Measurements from ENCODE around the gene IPMK. TPM values are rescaled to one million over a fixed set of nuclear protein-coding genes. Genes with fewer than 3 reads are reported as not detected.

The IPMK gene
- total and polyA plus RNA-seq, 4 donors: 0.87 to 8.1 (median 3.7) TPM

GRCh38 chr10:58179238-58179637, 88.5 kb downstream of the IPMK start:
- no peak for DNase-seq
- no peaks in the 10 kb centered on the region for H3K36me3 ChIP-seq (ENCODE audit: control insufficient read depth in 1 of 2, insufficient read depth in 2 of 2, low read length in 1 of 2)
- no peak overlapping the region for H3K4me3 ChIP-seq (ENCODE audit: low read length in 2 of 2)
- no peaks in the 10 kb centered on the region for H3K4me1 ChIP-seq (ENCODE audit: control insufficient read depth in 1 of 2, insufficient read depth in 2 of 2, low read length in 2 of 2)
- H3K9me3 ChIP-seq (ENCODE audit: control insufficient read depth, low read length): no peaks in the 10 kb centered on the region
- intact Hi-C loops (cut with DNase I): loop anchor here in 1 of 2 donors (2.0 kb wide), 1 partner anchor 112 kb away; no protein-coding TSS in a partner anchor
- H3K27me3 ChIP-seq (ENCODE audit: control insufficient read depth in 1 of 2, insufficient read depth in 2 of 2, low read length in 1 of 2): no peaks in the 10 kb centered on the region
- WGBS, 2 donors: 97% methylated on average over 2 of the region's 2 CpGs
- H3K27ac ChIP-seq (ENCODE audit: low read depth in 1 of 2, low read length in 2 of 2): no peak overlapping the region
- ATAC-seq (ENCODE audit: low FRiP score): no peak

DNA sequence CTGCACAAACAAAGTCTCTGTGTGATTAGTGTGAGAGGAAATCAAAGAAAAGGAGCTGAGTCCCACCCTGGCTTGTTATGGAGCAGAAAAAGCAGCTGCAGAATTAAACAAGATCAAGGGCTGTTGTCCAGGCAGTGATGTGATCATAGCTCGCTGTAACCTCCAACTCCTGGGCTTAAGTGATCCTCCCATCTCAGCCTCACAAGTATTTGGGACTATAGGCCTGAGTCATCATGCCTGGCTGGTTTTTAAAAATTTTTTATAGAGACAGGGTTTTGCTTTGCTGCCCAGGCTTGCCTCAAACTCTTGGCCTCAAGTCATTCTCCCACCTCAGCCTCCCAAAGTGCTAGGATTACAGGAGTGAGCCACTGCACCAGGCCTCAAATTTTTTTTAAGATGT, 88.9 kb downstream of the IPMK start:
- intact Hi-C loops (cut with DNase I): loop anchor here in 1 of 2 donors (2.0 kb wide), 1 partner anchor 112 kb away; no protein-coding TSS in a partner anchor
- ATAC-seq (ENCODE audit: low FRiP score): no peak
- no peaks in the 10 kb centered on the region for H3K9me3 ChIP-seq (ENCODE audit: control insufficient read depth, low read length)
- no peak overlapping the region for H3K27ac ChIP-seq (ENCODE audit: low read depth in 1 of 2, low read length in 2 of 2)
- no peaks in the 10 kb centered on the region for H3K4me1 ChIP-seq (ENCODE audit: control insufficient read depth in 1 of 2, insufficient read depth in 2 of 2, low read length in 2 of 2)
- DNase-seq: no peak
- no peak overlapping the region for H3K4me3 ChIP-seq (ENCODE audit: low read length in 2 of 2)
- H3K36me3 ChIP-seq (ENCODE audit: control insufficient read depth in 1 of 2, insufficient read depth in 2 of 2, low read length in 1 of 2): no peaks in the 10 kb centered on the region
- H3K27me3 ChIP-seq (ENCODE audit: control insufficient read depth in 1 of 2, insufficient read depth in 2 of 2, low read length in 1 of 2): no peaks in the 10 kb centered on the region
- WGBS, 2 donors: 19 to 77% methylated on average over 1 of the region's 1 CpG

DNA sequence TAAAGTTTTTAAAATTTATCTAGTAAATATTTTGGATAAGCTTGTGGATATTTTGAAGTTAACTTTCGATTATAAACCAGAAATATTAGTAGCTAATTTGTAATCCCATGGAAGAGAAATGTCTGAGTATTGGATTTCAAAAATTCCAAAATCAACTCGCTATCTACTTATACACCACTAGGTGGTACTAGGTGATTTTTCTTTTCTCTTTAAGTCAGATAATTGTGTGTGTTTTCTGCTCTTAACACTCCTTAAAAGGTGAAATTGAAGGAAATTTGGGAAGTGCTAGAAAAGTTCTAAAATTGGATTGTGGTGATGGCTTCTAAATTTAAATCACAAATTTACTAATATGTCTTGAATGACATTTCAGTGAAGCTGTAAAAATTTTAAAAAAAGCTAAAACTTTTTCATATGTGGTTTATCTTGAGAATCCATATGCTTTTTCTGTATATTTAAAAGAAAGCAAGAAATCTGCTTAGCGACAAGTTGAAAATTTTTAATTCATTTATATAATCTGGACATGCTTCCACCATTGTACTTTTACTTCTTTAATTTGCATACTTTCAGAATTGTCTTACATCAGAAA, 90.2 kb downstream of the IPMK start:
- ATAC-seq (ENCODE audit: low FRiP score): no peak
- no peaks in the 10 kb centered on the region for H3K36me3 ChIP-seq (ENCODE audit: control insufficient read depth in 1 of 2, insufficient read depth in 2 of 2, low read length in 1 of 2)
- WGBS, 2 donors: 19 to 22% methylated on average over 3 of the region's 3 CpGs
- H3K27ac ChIP-seq (ENCODE audit: low read depth in 1 of 2, low read length in 2 of 2): no peak overlapping the region
- H3K4me3 ChIP-seq (ENCODE audit: low read length in 2 of 2): no peak overlapping the region
- no peaks in the 10 kb centered on the region for H3K27me3 ChIP-seq (ENCODE audit: control insufficient read depth in 1 of 2, insufficient read depth in 2 of 2, low read length in 1 of 2)
- H3K4me1 ChIP-seq (ENCODE audit: control insufficient read depth in 1 of 2, insufficient read depth in 2 of 2, low read length in 2 of 2): no peaks in the 10 kb centered on the region
- intact Hi-C loops (cut with DNase I): no loop called here
- no peaks in the 10 kb centered on the region for H3K9me3 ChIP-seq (ENCODE audit: control insufficient read depth, low read length)
- DNase-seq: no peak

GRCh38 chr10:58175990-58176900, 91.4 kb downstream of the IPMK start:
- H3K36me3 ChIP-seq (ENCODE audit: control insufficient read depth in 1 of 2, insufficient read depth in 2 of 2, low read length in 1 of 2): no peaks in the 10 kb centered on the region
- 3 to 8% methylated on average over 2 of the region's 2 CpGs for WGBS, 2 donors
- H3K27me3 ChIP-seq (ENCODE audit: control insufficient read depth in 1 of 2, insufficient read depth in 2 of 2, low read length in 1 of 2): no peaks in the 10 kb centered on the region
- H3K4me1 ChIP-seq (ENCODE audit: control insufficient read depth in 1 of 2, insufficient read depth in 2 of 2, low read length in 2 of 2): no peaks in the 10 kb centered on the region
- ATAC-seq (ENCODE audit: low FRiP score) (no peak), DNase-seq (no peak)
- H3K9me3 ChIP-seq (ENCODE audit: control insufficient read depth, low read length): no peaks in the 10 kb centered on the region
- no peak overlapping the region for H3K4me3 ChIP-seq (ENCODE audit: low read length in 2 of 2)
- intact Hi-C loops (cut with DNase I): no loop called here
- H3K27ac ChIP-seq (ENCODE audit: low read depth in 1 of 2, low read length in 2 of 2): no peak overlapping the region

- ATAC-seq (ENCODE audit: low FRiP score) (no peak), DNase-seq (no peak)
- Histone ChIP-seq H3K27ac (ENCODE audit: low read depth in 1 of 2, low read length in 2 of 2) (no peak overlapping the region), H3K36me3 (ENCODE audit: control insufficient read depth in 1 of 2, insufficient read depth in 2 of 2, low read length in 1 of 2) (no peaks in the 10 kb centered on the region), H3K4me1 (ENCODE audit: control insufficient read depth in 1 of 2, insufficient read depth in 2 of 2, low read length in 2 of 2) (no peaks in the 10 kb centered on the region), H3K27me3 (ENCODE audit: control insufficient read depth in 1 of 2, insufficient read depth in 2 of 2, low read length in 1 of 2) (no peaks in the 10 kb centered on the region), H3K9me3 (ENCODE audit: control insufficient read depth, low read length) (no peaks in the 10 kb centered on the region), H3K4me3 (ENCODE audit: low read length in 2 of 2) (no peak overlapping the region)
- intact Hi-C loops (cut with DNase I): no loop called here
- 88 to 89% methylated on average over 5 of the region's 5 CpGs for WGBS, 2 donors
These were observed 92.9 kb downstream of the IPMK start for GRCh38 chr10:58174831-58175230.

GRCh38 chr10:58173391-58173790, 94.3 kb downstream of the IPMK start:
- Histone ChIP-seq H3K27me3 (ENCODE audit: control insufficient read depth in 1 of 2, insufficient read depth in 2 of 2, low read length in 1 of 2) (no peaks in the 10 kb centered on the region), H3K36me3 (ENCODE audit: control insufficient read depth in 1 of 2, insufficient read depth in 2 of 2, low read length in 1 of 2) (no peaks in the 10 kb centered on the region), H3K27ac (ENCODE audit: low read depth in 1 of 2, low read length in 2 of 2) (no peak overlapping the region), H3K4me3 (ENCODE audit: low read length in 2 of 2) (no peak overlapping the region), H3K4me1 (ENCODE audit: control insufficient read depth in 1 of 2, insufficient read depth in 2 of 2, low read length in 2 of 2) (no peaks in the 10 kb centered on the region), H3K9me3 (ENCODE audit: control insufficient read depth, low read length) (no peaks in the 10 kb centered on the region)
- 58 to 66% methylated on average over 2 of the region's 2 CpGs for WGBS, 2 donors
- intact Hi-C loops (cut with DNase I): no loop called here
- no peak for DNase-seq
- no peak for ATAC-seq (ENCODE audit: low FRiP score)

DNA sequence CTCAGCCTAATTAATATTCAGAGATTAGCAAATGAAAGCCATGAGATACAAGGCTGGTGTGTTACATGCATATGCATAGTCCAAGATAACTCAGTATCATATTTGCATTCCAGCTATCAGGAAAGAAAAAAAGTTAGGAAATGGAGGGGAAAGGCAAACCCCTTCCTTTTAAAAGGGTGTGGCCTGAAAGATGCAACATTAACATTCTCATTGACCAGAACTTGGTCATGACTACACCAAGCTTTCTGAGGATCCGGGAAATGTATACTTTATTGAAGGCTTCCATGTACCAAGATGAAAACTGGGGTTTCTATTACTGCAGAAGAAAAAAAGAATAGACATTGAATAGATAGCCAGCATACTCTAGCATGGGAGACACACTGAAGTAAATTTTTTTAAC, 96.5 kb downstream of the IPMK start:
- no peak for DNase-seq
- Histone ChIP-seq H3K27me3 (ENCODE audit: control insufficient read depth in 1 of 2, insufficient read depth in 2 of 2, low read length in 1 of 2) (no peaks in the 10 kb centered on the region), H3K36me3 (ENCODE audit: control insufficient read depth in 1 of 2, insufficient read depth in 2 of 2, low read length in 1 of 2) (no peaks in the 10 kb centered on the region), H3K9me3 (ENCODE audit: control insufficient read depth, low read length) (no peaks in the 10 kb centered on the region), H3K27ac (ENCODE audit: low read depth in 1 of 2, low read length in 2 of 2) (no peak overlapping the region), H3K4me1 (ENCODE audit: control insufficient read depth in 1 of 2, insufficient read depth in 2 of 2, low read length in 2 of 2) (no peaks in the 10 kb centered on the region), H3K4me3 (ENCODE audit: low read length in 2 of 2) (no peak overlapping the region)
- 81 to 85% methylated on average over 1 of the region's 1 CpG for WGBS, 2 donors
- no peak for ATAC-seq (ENCODE audit: low FRiP score)
- intact Hi-C loops (cut with DNase I): no loop called here

GRCh38 chr10:58164517-58164916, 103.2 kb downstream of the IPMK start:
- WGBS, 2 donors: 77 to 83% methylated on average over 4 of the region's 4 CpGs

DNA sequence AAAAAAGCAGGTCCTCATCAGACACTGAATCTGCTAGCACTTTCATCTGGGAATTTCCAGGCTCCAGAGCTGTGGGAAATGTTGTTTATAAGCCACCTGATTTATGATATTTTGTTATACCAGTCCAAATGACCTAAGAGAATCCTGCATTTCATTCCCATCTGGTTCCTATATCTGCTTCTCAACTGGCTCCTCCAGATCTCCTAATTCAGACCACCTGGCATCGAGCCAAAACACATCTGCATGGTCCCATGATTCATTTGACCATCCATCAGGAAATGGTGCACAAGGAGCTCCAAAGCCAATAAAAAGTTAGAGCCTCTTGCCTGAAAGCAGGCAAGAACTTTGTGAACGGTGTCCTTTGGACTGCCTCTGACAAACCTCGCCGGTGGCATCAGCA, 108.9 kb downstream of the IPMK start:
- no peak overlapping the region for H3K27ac ChIP-seq (ENCODE audit: low read depth in 1 of 2, low read length in 2 of 2)
- H3K4me3 ChIP-seq (ENCODE audit: low read length in 2 of 2): no peak overlapping the region
- intact Hi-C loops (cut with DNase I): no loop called here
- WGBS, 2 donors: 36 to 46% methylated on average over 4 of the region's 4 CpGs
- DNase-seq: no peak
- H3K9me3 ChIP-seq (ENCODE audit: control insufficient read depth, low read length): no peaks in the 10 kb centered on the region
- no peaks in the 10 kb centered on the region for H3K4me1 ChIP-seq (ENCODE audit: control insufficient read depth in 1 of 2, insufficient read depth in 2 of 2, low read length in 2 of 2)
- H3K36me3 ChIP-seq (ENCODE audit: control insufficient read depth in 1 of 2, insufficient read depth in 2 of 2, low read length in 1 of 2): no peaks in the 10 kb centered on the region
- ATAC-seq (ENCODE audit: low FRiP score): no peak
- no peaks in the 10 kb centered on the region for H3K27me3 ChIP-seq (ENCODE audit: control insufficient read depth in 1 of 2, insufficient read depth in 2 of 2, low read length in 1 of 2)

More at GRCh38 chr10:58164517-58164916, 103.2 kb downstream of the IPMK start:
- DNase-seq (no peak), ATAC-seq (ENCODE audit: low FRiP score) (no peak)
- no peak overlapping the region for H3K27ac ChIP-seq (ENCODE audit: low read depth in 1 of 2, low read length in 2 of 2)
- intact Hi-C loops (cut with DNase I): no loop called here
- H3K4me1 ChIP-seq (ENCODE audit: control insufficient read depth in 1 of 2, insufficient read depth in 2 of 2, low read length in 2 of 2): no peaks in the 10 kb centered on the region
- H3K27me3 ChIP-seq (ENCODE audit: control insufficient read depth in 1 of 2, insufficient read depth in 2 of 2, low read length in 1 of 2): no peaks in the 10 kb centered on the region
- no peaks in the 10 kb centered on the region for H3K9me3 ChIP-seq (ENCODE audit: control insufficient read depth, low read length)
- no peak overlapping the region for H3K4me3 ChIP-seq (ENCODE audit: low read length in 2 of 2)
- no peaks in the 10 kb centered on the region for H3K36me3 ChIP-seq (ENCODE audit: control insufficient read depth in 1 of 2, insufficient read depth in 2 of 2, low read length in 1 of 2)

All from aorta (tissue), 5 donors.